Omental fat pad (tissue), 4 donors: ENCODE measurements around the gene SHANK1. TPM values are rescaled to one million over a fixed set of nuclear protein-coding genes. Genes with fewer than 3 reads are reported as not detected.

ENCODE experiments used
- ATAC-seq: fragments of 150-250 bp; one replicate; pipeline ENCODE4 v1.9.1; 2016; ENCODE audit warnings: mild to moderate bottlenecking, moderate library complexity; ENCODE audit not compliant: low FRiP score
- DNase-seq: peaks from one replicate; pipeline ENCODE4 v3.0.0-alpha.2; 2019; ENCODE audit warnings: low spot score
- total RNA-seq, 4 donors: library from RNA; depleted of rRNA; stranded (reverse); fragments of >200 nt; gene quantifications; one replicate each; pipeline ENCODE4 v1.1.0, GENCODE V29; 2016
- TF ChIP-seq, protein P1 (sequence below), 3 donors: fragments of 450-650 bp; IDR thresholded peaks; one replicate each; pipeline ENCODE4 v1.5.1; 2016 to 2017; ENCODE audit warnings: antibody characterized with exemption in 3 of 3, mild to moderate bottlenecking in 3 of 3, moderate library complexity in 2 of 3

The SHANK1 gene
- total RNA-seq, 4 donors from 2014 or later: 0.37 to 2.2 TPM; not detected in 2

DNA sequence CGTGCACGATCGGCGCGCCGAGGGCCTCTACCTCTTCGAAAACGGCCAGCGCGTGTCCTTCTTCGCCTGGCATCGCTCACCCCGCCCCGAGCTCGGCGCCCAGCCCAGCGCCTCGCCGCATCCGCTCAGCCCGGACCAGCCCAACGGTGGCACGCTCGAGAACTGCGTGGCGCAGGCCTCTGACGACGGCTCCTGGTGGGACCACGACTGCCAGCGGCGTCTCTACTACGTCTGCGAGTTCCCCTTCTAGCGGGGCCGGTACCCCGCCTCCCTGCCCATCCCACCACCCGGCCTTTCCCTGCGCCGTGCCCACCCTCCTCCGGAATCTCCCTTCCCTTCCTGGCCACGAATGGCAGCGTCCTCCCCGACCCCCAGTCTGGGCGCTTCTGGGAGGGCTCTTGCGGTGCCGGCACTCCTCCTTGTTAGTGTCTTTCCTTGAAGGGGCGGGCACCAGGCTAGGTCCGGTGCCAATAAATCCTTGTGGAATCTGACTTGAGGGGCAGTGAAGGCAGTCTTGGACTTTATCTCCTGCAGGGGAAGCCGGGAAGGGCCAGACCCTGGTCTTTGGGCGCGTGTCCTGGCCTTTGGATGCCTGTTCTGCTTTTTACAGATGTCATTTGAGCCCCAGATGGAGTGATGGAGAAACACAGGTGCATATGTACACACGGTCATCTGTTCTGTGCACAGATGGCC is 5.8 kb upstream of the SHANK1 start:
- DNase-seq: no peak
- ATAC-seq: peak; percentile 16
- TF ChIP-seq, protein P1, sequence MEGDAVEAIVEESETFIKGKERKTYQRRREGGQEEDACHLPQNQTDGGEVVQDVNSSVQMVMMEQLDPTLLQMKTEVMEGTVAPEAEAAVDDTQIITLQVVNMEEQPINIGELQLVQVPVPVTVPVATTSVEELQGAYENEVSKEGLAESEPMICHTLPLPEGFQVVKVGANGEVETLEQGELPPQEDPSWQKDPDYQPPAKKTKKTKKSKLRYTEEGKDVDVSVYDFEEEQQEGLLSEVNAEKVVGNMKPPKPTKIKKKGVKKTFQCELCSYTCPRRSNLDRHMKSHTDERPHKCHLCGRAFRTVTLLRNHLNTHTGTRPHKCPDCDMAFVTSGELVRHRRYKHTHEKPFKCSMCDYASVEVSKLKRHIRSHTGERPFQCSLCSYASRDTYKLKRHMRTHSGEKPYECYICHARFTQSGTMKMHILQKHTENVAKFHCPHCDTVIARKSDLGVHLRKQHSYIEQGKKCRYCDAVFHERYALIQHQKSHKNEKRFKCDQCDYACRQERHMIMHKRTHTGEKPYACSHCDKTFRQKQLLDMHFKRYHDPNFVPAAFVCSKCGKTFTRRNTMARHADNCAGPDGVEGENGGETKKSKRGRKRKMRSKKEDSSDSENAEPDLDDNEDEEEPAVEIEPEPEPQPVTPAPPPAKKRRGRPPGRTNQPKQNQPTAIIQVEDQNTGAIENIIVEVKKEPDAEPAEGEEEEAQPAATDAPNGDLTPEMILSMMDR (IDR thresholded peaks at IDR 0.05): no peak

DNA sequence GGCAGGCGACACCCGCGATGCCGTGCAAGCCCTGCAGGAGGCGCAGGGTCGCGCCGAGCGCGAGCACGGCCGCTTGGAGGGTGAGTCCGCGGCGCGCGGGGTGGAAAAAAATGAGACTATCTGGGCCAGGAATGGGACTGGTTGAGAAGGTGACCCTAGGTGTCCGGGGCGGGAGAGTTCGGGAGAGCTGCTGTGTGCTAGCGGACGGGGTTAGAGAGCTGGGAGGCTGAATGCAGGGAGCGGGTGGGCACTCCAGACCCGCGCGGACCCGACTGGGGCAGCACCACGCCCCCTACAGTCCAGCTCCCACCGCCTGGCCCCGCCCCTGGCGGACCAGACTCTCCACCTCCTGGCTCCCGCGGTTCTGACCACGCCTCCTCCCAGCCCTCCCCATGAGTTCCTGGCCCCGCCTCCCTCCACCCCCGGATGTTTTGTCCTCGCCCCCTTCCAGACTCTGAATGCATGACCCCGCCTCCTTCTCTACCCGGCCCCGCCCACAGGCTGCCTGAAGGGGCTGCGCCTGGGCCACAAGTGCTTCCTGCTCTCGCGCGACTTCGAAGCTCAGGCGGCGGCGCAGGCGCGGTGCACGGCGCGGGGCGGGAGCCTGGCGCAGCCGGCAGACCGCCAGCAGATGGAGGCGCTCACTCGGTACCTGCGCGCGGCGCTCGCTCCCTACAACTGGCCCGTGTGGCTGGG is 5.1 kb upstream of the SHANK1 start:
- peak; percentile 92 for ATAC-seq
- TF ChIP-seq, protein P1 (IDR thresholded peaks at IDR 0.05): peak in 1 of 3 donors; percentile 57
- DNase-seq: peak; percentile 95

DNA sequence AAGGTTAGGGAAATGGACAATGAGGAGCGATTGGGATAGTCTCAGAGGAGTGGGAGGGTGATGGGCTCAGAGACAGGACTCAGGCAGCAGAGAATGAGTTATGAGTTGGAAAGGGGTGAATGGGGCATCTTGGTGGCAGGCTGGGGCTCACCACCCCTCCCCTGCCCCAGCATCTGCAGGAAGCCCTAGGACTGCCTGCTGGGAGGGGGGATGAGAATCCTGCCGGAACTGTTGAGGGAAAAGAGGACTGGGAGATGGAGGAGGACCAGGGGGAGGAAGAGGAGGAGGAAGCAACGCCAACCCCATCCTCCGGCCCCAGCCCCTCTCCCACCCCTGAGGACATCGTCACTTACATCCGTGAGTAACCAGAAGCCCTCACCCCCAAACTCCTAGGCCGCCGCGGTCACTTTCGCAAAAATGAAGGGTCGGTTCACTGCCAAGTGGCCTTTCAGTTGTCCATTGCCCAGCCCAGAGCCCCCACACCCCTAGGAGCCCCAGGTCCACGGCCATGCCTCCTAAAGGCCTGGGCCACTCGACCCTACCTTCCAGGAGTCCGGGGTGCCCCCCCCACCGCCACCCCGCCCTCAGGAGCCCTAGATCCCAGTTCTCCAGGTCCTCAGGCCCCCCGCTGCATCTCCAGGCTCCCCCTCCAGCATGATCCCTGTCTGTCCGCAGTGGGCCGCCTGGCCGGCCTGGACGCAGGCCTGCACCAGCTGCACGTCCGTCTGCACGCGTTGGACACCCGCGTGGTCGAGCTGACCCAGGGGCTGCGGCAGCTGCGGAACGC is 4.3 kb upstream of the SHANK1 start:
- no peak for DNase-seq

GRCh38 chr19:50723069-50723468 is 3.5 kb upstream of the SHANK1 start, which contains the start of gene CLEC11A:
TSS of gene CLEC11A (plus strand) at chr19:50723364. CDS start at chr19:50723526, 162 bp downstream.
- TF ChIP-seq, protein P1 (IDR thresholded peaks at IDR 0.05): no peak
- ATAC-seq (no peak), DNase-seq (no peak)

More for the DNA sequence above, 4.3 kb upstream of the SHANK1 start:
- TF ChIP-seq, protein P1 (IDR thresholded peaks at IDR 0.05): no peak
- no peak for ATAC-seq

GRCh38 chr19:50722201-50723013 is 2.8 kb upstream of the SHANK1 start:
- DNase-seq (no peak), ATAC-seq (no peak)
- TF ChIP-seq, protein P1 (IDR thresholded peaks at IDR 0.05): no peak

GRCh38 chr19:50721441-50722137 is 2.0 kb upstream of the SHANK1 start:
- no peak for ATAC-seq
- DNase-seq: no peak
- TF ChIP-seq, protein P1 (IDR thresholded peaks at IDR 0.05): no peak
